ENCODE data around the gene HES1. TPM values are rescaled to one million over a fixed set of nuclear protein-coding genes. Genes with fewer than 3 reads are reported as not detected.

HES1 gene
- polyA plus RNA-seq, 1 donor from 2014 or later, result 0.25 TPM

DNA sequence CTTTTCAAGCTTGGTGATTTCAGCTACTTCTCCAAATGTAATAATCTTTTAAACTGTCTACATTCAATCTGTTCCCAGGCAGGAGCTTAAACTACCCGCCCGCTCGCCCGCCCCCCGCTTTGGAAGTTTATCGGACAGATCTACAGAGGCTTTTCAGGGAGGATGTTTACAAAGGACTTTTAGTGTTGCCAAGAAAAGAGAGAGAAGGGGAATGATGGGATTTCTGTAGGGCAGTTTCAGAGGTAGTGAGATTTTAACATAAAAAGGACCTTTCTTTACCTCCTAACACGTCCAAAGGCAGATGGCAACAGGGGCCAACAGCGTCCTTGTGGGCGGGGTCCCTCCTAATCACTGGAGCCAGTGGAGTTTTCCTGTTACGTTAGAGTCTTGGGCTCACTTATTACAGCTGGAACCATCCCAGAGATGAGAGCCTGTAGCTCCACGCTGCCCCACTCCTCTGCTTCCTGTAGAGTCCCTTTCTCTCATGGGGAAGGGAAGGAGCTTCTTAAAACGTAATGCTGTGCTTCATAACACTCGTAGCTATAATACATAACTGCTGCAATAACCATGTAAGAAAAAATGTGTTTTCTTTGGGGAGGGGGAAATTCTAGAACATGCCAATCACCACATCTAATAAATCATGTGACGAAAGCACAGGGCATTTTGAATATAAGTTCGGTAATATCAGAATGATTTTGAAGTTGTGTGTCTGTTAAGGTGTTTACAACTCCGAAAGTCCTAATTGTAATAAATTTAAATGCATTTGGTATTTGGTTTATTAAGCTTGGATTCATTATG, 30.9 kb downstream of the HES1 start:
- H3K9ac ChIP-seq (ENCODE audit: low read length), result no peak overlapping the region
- H3K4me2 ChIP-seq (ENCODE audit: low read length), result no peak overlapping the region
- H3F3A ChIP-seq (ENCODE audit: insufficient read depth, low read length, poor library complexity, severe bottlenecking), result no peaks in the 10 kb centered on the region
- H3K79me2 ChIP-seq (replicated peaks; ENCODE audit: insufficient read depth, low read length), result no peaks in the 10 kb centered on the region
- no peaks in the 10 kb centered on the region for H3K9me3 ChIP-seq (ENCODE audit: low read length)
- H2AFZ ChIP-seq (ENCODE audit: low read depth, low read length), result no peak overlapping the region
- no peaks in the 10 kb centered on the region for H3K27me3 ChIP-seq (ENCODE audit: insufficient read depth, low read depth, low read length)
- H3K36me3 ChIP-seq (ENCODE audit: insufficient read depth, low read length), result no peaks in the 10 kb centered on the region
- no peaks in the 10 kb centered on the region for H4K20me1 ChIP-seq (ENCODE audit: insufficient read depth)
- TF ChIP-seq, protein P1, sequence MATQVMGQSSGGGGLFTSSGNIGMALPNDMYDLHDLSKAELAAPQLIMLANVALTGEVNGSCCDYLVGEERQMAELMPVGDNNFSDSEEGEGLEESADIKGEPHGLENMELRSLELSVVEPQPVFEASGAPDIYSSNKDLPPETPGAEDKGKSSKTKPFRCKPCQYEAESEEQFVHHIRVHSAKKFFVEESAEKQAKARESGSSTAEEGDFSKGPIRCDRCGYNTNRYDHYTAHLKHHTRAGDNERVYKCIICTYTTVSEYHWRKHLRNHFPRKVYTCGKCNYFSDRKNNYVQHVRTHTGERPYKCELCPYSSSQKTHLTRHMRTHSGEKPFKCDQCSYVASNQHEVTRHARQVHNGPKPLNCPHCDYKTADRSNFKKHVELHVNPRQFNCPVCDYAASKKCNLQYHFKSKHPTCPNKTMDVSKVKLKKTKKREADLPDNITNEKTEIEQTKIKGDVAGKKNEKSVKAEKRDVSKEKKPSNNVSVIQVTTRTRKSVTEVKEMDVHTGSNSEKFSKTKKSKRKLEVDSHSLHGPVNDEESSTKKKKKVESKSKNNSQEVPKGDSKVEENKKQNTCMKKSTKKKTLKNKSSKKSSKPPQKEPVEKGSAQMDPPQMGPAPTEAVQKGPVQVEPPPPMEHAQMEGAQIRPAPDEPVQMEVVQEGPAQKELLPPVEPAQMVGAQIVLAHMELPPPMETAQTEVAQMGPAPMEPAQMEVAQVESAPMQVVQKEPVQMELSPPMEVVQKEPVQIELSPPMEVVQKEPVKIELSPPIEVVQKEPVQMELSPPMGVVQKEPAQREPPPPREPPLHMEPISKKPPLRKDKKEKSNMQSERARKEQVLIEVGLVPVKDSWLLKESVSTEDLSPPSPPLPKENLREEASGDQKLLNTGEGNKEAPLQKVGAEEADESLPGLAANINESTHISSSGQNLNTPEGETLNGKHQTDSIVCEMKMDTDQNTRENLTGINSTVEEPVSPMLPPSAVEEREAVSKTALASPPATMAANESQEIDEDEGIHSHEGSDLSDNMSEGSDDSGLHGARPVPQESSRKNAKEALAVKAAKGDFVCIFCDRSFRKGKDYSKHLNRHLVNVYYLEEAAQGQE (IDR thresholded peaks at IDR 0.05; ENCODE audit: borderline replicate concordance), result no peak
- TF ChIP-seq SMC3 (conservative IDR thresholded peaks at IDR 0.05; ENCODE audit: poor library complexity), result no peak
- TF ChIP-seq EZH2 (IDR thresholded peaks at IDR 0.05; ENCODE audit: borderline replicate concordance, insufficient read depth, low read length, poor library complexity, severe bottlenecking), result no peak
- TF ChIP-seq POLR2AphosphoS5 (IDR thresholded peaks at IDR 0.05), result no peak
- TF ChIP-seq, protein P2, sequence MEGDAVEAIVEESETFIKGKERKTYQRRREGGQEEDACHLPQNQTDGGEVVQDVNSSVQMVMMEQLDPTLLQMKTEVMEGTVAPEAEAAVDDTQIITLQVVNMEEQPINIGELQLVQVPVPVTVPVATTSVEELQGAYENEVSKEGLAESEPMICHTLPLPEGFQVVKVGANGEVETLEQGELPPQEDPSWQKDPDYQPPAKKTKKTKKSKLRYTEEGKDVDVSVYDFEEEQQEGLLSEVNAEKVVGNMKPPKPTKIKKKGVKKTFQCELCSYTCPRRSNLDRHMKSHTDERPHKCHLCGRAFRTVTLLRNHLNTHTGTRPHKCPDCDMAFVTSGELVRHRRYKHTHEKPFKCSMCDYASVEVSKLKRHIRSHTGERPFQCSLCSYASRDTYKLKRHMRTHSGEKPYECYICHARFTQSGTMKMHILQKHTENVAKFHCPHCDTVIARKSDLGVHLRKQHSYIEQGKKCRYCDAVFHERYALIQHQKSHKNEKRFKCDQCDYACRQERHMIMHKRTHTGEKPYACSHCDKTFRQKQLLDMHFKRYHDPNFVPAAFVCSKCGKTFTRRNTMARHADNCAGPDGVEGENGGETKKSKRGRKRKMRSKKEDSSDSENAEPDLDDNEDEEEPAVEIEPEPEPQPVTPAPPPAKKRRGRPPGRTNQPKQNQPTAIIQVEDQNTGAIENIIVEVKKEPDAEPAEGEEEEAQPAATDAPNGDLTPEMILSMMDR (IDR thresholded peaks at IDR 0.05; ENCODE audit: poor library complexity, severe bottlenecking), result no peak
- no peak overlapping the region for H3K27ac ChIP-seq (ENCODE audit: low read length)
- H3K4me3 ChIP-seq (ENCODE audit: low read length), result no peak overlapping the region
- no peaks in the 10 kb centered on the region for H3K9me2 ChIP-seq (ENCODE audit: insufficient read depth, low read length)

DNA sequence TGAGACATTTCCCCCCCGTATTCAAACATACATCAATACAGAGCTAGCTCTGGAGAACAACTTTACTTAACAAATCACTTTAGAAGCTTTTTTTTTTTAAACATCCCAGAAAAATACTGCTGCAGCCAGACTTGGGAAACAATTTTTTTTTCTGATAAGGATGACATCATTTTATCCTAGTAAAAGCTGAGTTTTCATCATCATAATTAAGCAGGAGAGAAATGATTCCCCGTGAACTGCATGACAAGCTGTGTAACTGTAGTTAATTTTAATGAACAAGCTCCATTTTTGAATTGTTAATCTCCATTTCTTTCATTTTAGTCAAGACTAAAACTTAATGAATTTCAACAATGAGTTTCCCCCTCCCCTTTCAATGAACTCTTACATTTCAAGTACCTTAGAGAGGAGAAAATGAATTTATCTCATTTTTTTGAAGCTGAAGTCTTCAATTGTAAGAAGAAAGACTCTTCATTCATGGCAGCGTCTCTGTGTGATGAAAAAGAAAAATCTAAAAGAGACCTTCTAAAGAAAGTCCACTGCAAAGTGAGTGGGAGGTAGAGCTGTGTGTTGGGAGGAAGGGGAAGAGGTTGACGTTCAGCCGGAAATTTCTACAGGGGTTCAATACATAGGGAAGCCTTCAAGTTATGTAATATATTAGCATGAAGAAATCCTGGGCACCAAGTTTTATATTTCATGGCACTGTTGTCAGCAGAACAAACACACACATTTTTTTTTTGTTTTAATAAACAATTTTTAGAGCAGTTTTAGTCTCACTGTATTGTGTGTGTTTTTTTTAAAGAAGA, 31.7 kb downstream of the HES1 start:
- Histone ChIP-seq H3K27ac (ENCODE audit: low read length) (no peak overlapping the region), H3K4me3 (ENCODE audit: low read length) (no peak overlapping the region), H3K9ac (ENCODE audit: low read length) (no peak overlapping the region), H4K20me1 (ENCODE audit: insufficient read depth) (no peaks in the 10 kb centered on the region), H3K9me2 (ENCODE audit: insufficient read depth, low read length) (no peaks in the 10 kb centered on the region), H3K4me2 (ENCODE audit: low read length) (no peak overlapping the region), H3K36me3 (ENCODE audit: insufficient read depth, low read length) (no peaks in the 10 kb centered on the region), H3F3A (ENCODE audit: insufficient read depth, low read length, poor library complexity, severe bottlenecking) (no peaks in the 10 kb centered on the region), H3K79me2 (replicated peaks; ENCODE audit: insufficient read depth, low read length) (no peaks in the 10 kb centered on the region), H3K27me3 (ENCODE audit: insufficient read depth, low read depth, low read length) (no peaks in the 10 kb centered on the region), H3K9me3 (ENCODE audit: low read length) (no peaks in the 10 kb centered on the region), H2AFZ (ENCODE audit: low read depth, low read length) (no peak overlapping the region)
- TF ChIP-seq, protein P1 (IDR thresholded peaks at IDR 0.05; ENCODE audit: borderline replicate concordance), result no peak
- TF ChIP-seq EP300 (conservative IDR thresholded peaks at IDR 0.05; ENCODE audit: poor library complexity, severe bottlenecking) (no peak), RAD21 (conservative IDR thresholded peaks at IDR 0.05) (no peak), SMC3 (conservative IDR thresholded peaks at IDR 0.05; ENCODE audit: poor library complexity) (no peak), MXI1 (conservative IDR thresholded peaks at IDR 0.05; ENCODE audit: poor library complexity, severe bottlenecking) (no peak), POLR2AphosphoS5 (IDR thresholded peaks at IDR 0.05) (no peak)
- TF ChIP-seq, protein P2 (IDR thresholded peaks at IDR 0.05; ENCODE audit: poor library complexity, severe bottlenecking), result no peak

Data from neural cell (in vitro differentiated cells).